ENCODE data around the gene GALNT2.

GALNT2 gene

GRCh38 chr1:230083746-230084407, 16.8 kb downstream of the GALNT2 start:
- TF ChIP-seq ZNF565 (CRISPR knock-in tag; conservative IDR thresholded peaks at IDR 0.05; ENCODE audit: low read depth) (no peak), CSRNP3 (CRISPR knock-in tag; IDR thresholded peaks at IDR 0.05) (no peak), ZFP30 (CRISPR knock-in tag; IDR thresholded peaks at IDR 0.05) (no peak), CREB5 (CRISPR knock-in tag; IDR thresholded peaks at IDR 0.05; ENCODE audit: low read depth) (no peak), POU6F1 (CRISPR knock-in tag; IDR thresholded peaks at IDR 0.05; ENCODE audit: borderline replicate concordance, low read depth) (no peak), ZNF70 (CRISPR knock-in tag; IDR thresholded peaks at IDR 0.05) (no peak), PATZ1 (CRISPR knock-in tag; IDR thresholded peaks at IDR 0.05; ENCODE audit: borderline replicate concordance) (no peak)
- ATAC-seq, result peak; percentile 52

GRCh38 chr1:230084408-230085177, 17.6 kb downstream of the GALNT2 start:
- peak; percentile 96 for ATAC-seq
- TF ChIP-seq ZFP30 (CRISPR knock-in tag; IDR thresholded peaks at IDR 0.05) (no peak), GLIS3 (CRISPR knock-in tag; IDR thresholded peaks at IDR 0.05) (no peak), ZFP3 (CRISPR knock-in tag; IDR thresholded peaks at IDR 0.05) (peak; percentile 35; the same call in 1 of the 2 replicates), ZC3H10 (CRISPR knock-in tag; IDR thresholded peaks at IDR 0.05) (peak; percentile 67; the same call in 1 of the 2 replicates), RARB (CRISPR knock-in tag; IDR thresholded peaks at IDR 0.05) (peak; percentile 75; the same call in 1 of the 2 replicates), TOX (CRISPR knock-in tag; IDR thresholded peaks at IDR 0.05; ENCODE audit: borderline replicate concordance) (peak; percentile 66; the same call in 1 of the 2 replicates)

- ATAC-seq, result peak; percentile 0; the same call in 1 of the 3 replicates
- TF ChIP-seq ESRRG (CRISPR knock-in tag; IDR thresholded peaks at IDR 0.05), result no peak
- TF ChIP-seq ZFP3 (CRISPR knock-in tag; IDR thresholded peaks at IDR 0.05), result no peak
- TF ChIP-seq RARB (CRISPR knock-in tag; IDR thresholded peaks at IDR 0.05), result no peak
- no peak for TF ChIP-seq CREB5 (CRISPR knock-in tag; IDR thresholded peaks at IDR 0.05; ENCODE audit: low read depth)
- no peak for TF ChIP-seq GLIS3 (CRISPR knock-in tag; IDR thresholded peaks at IDR 0.05)
- no peak for TF ChIP-seq OSR1 (CRISPR knock-in tag; IDR thresholded peaks at IDR 0.05)
- no peak for TF ChIP-seq ZFP30 (CRISPR knock-in tag; IDR thresholded peaks at IDR 0.05)
- no peak for TF ChIP-seq PPARA (CRISPR knock-in tag; IDR thresholded peaks at IDR 0.05; ENCODE audit: borderline replicate concordance)
- TF ChIP-seq PATZ1 (CRISPR knock-in tag; IDR thresholded peaks at IDR 0.05; ENCODE audit: borderline replicate concordance), result no peak
- no peak for TF ChIP-seq POU6F1 (CRISPR knock-in tag; IDR thresholded peaks at IDR 0.05; ENCODE audit: borderline replicate concordance, low read depth)
- TF ChIP-seq CSDC2 (CRISPR knock-in tag; IDR thresholded peaks at IDR 0.05), result no peak
- no peak for TF ChIP-seq TSHZ2 (CRISPR knock-in tag; IDR thresholded peaks at IDR 0.05)
- no peak for TF ChIP-seq CSRNP3 (CRISPR knock-in tag; IDR thresholded peaks at IDR 0.05)
- TF ChIP-seq ZNF8 (CRISPR knock-in tag; IDR thresholded peaks at IDR 0.05), result no peak
- TF ChIP-seq ISL1 (CRISPR knock-in tag; IDR thresholded peaks at IDR 0.05), result no peak
Measured at GRCh38 chr1:230085178-230085515, 18.1 kb downstream of the GALNT2 start.
